PC-3 (cell line): ENCODE data around the gene TMC7.

Source experiments
- CTCF ChIP-seq: fragments of 300-600 bp; sonication (generic); conservative IDR thresholded peaks from 2 replicates; pipeline ENCODE4 v1.5.1; 2017; ENCODE audit warnings: antibody characterized with exemption, low read depth, mild to moderate bottlenecking, low read length
- EZH2 ChIP-seq: fragments of 300-600 bp; sonication (generic); IDR thresholded peaks from one replicate; pipeline ENCODE4 v1.6.1; 2017; ENCODE audit warnings: antibody characterized with exemption, mild to moderate bottlenecking, low read length; ENCODE audit not compliant: unreplicated experiment

- TF ChIP-seq EZH2 (no peak), CTCF (no peak)
These were observed 84.6 kb downstream of the TMC7 start for GRCh38 chr16:19068237-19068815.
